OCI-LY7 (cell line): ENCODE results near the gene ADRB1. TPM values are rescaled to one million over a fixed set of nuclear protein-coding genes. Genes with fewer than 3 reads are reported as not detected.

Experiments
- BruUV-seq: library from RNA; stranded (reverse); fragments of 400-500 nt; replicated peaks from 2 replicates; lab custom pipeline; 2021; lab: Mats Ljungman, UMichigan
- CTCF ChIA-PET: fragments of 300-600 bp; sonication (Branson Sonifier 250); formaldehyde crosslinking; loops from one replicate; lab custom pipeline; 2022; ENCODE audit warnings: antibody characterized with exemption; ENCODE audit not compliant: unreplicated experiment; lab: Charles Lee
- POLR2A ChIA-PET: fragments of 300-600 bp; sonication (Branson Sonifier 250); formaldehyde crosslinking; loops from one replicate; lab custom pipeline; 2022; ENCODE audit warnings: antibody characterized with exemption; lab: Charles Lee
- DNase-seq: peaks from one replicate; pipeline ENCODE4 v3.0.0-alpha.2; 2015; ENCODE audit warnings: low spot score
- H2AFZ ChIP-seq: fragments of 200-600 bp; sonication (generic), shearing (Covaris generic); 2 replicates; pipeline ENCODE4 v1.6.1; 2014; ENCODE audit warnings: mild to moderate bottlenecking, antibody characterized with exemption, low read length, moderate library complexity
- H3K27ac ChIP-seq: fragments of 200-600 bp; sonication (generic); 2 replicates; pipeline ENCODE4 v1.5.1; 2014; ENCODE audit warnings: mixed run types, low read depth, mild to moderate bottlenecking, moderate library complexity, low read length, inconsistent platforms; ENCODE audit not compliant: poor library complexity, severe bottlenecking
- H3K36me3 ChIP-seq: fragments of 200-600 bp; sonication (generic); 2 replicates; pipeline ENCODE4 v1.6.1; 2014; ENCODE audit warnings: mild to moderate bottlenecking, antibody characterized with exemption, low read length, moderate library complexity, mixed read lengths; ENCODE audit not compliant: insufficient read depth
- H3K4me1 ChIP-seq: fragments of 200-600 bp; sonication (generic); 2 replicates; pipeline ENCODE4 v1.5.1; 2014; ENCODE audit warnings: mild to moderate bottlenecking, low read length; ENCODE audit not compliant: insufficient read depth, poor library complexity, severe bottlenecking
- H3K4me2 ChIP-seq: fragments of 200-600 bp; sonication (generic); 2 replicates; pipeline ENCODE4 v1.6.1; 2014; ENCODE audit warnings: mild to moderate bottlenecking, low read length
- H3K4me3 ChIP-seq: fragments of 200-600 bp; sonication (generic); 2 replicates; pipeline ENCODE4 v1.5.1; 2014; ENCODE audit warnings: mild to moderate bottlenecking, low read depth, low read length; ENCODE audit not compliant: poor library complexity, severe bottlenecking
- H3K79me2 ChIP-seq: fragments of 200-600 bp; sonication (generic); 2 replicates; pipeline ENCODE4 v1.6.1; 2016; ENCODE audit warnings: low read depth, mild to moderate bottlenecking, low read length, moderate library complexity, mixed read lengths; ENCODE audit not compliant: insufficient read depth
- H3K9me2 ChIP-seq: fragments of 200-600 bp; sonication (generic); 2 replicates; pipeline ENCODE4 v1.6.1; 2016; ENCODE audit warnings: mild to moderate bottlenecking, low read length, mixed read lengths; ENCODE audit not compliant: insufficient read depth
- H3K9me3 ChIP-seq: fragments of 200-600 bp; sonication (generic); 2 replicates; pipeline ENCODE4 v1.6.1; 2014; ENCODE audit warnings: mild to moderate bottlenecking, mixed run types, low read length, mixed read lengths
- H4K20me1 ChIP-seq: fragments of 200-600 bp; sonication (generic); 2 replicates; pipeline ENCODE4 v1.6.1; 2014; ENCODE audit warnings: mild to moderate bottlenecking, antibody characterized with exemption, low read length, moderate library complexity, mixed read lengths; ENCODE audit not compliant: insufficient read depth
- CTCF ChIP-seq: fragments of 200-600 bp; sonication (generic); conservative IDR thresholded peaks from 2 replicates; pipeline ENCODE4 v1.5.1; 2014; ENCODE audit warnings: mild to moderate bottlenecking, antibody characterized with exemption, low read length, moderate library complexity, mixed read lengths
- EZH2phosphoT487 ChIP-seq: fragments of 200-600 bp; sonication (generic); IDR thresholded peaks from 2 replicates; pipeline ENCODE4 v1.6.1; 2018; ENCODE audit warnings: low read depth, borderline replicate concordance, mild to moderate bottlenecking, mixed run types, antibody characterized with exemption, low read length, moderate library complexity, mixed read lengths
- intact Hi-C: fragments of 100-400 bp; cut with micrococcal nuclease; formaldehyde crosslinking; loops from one replicate; pipeline ENCODE4 v1.10.0; 2022; ENCODE audit not compliant: unreplicated experiment
- total RNA-seq, 2 experiments: library from RNA; depleted of rRNA in 1 of 2; stranded (reverse); fragments of >200 nt in 1 of 2; shearing (Covaris generic) in 1 of 2; gene quantifications; 2 replicates each; pipeline ENCODE4 v1.2.3, GENCODE V29; 2014 to 2022

ADRB1 gene
- total RNA-seq, 2 experiments from 2014 or later, result 1.3 to 2.0 TPM

DNA sequence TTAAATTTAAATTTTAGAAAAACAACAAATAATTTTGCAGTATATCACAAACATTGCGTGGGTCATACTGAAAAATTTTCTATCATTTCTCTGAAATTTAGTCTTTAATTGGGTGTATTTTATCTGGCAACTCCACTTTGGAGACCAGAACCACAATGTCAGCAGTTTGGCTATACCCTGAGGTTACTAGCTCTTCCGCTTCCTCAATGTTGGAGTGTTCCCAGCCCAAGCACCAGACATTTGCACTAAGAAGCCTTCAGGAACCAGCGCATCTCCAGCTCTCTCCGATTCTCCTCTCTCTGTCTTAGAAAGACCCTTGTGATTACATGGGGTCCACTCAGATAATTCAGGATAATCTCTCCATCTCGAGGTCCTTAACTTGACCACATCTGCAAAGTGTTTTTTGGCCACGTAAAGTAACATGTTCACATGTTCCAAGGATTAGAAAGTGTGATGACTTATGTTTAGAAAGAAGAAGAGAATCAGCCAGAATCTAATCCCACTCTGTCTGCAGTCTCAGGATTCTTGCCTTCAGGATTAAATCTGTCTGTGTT is 43.1 kb upstream of the ADRB1 start:
- CTCF ChIA-PET, result no interaction called here
- no peak for TF ChIP-seq CTCF
- no peak for TF ChIP-seq EZH2phosphoT487
- POLR2A ChIA-PET, result interaction anchor here (0.6 to 1.4 kb wide), 3 partner anchors 24 to 41 kb away, joined by 3 to 4 read pairs (median 4); no protein-coding TSS in a partner anchor
- no peaks in the 10 kb centered on the region for H3K4me1 ChIP-seq
- intact Hi-C loops, result no loop called here
- no peak overlapping the region for H3K4me2 ChIP-seq
- no peaks in the 10 kb centered on the region for H4K20me1 ChIP-seq
- DNase-seq, result no peak
- no peak overlapping the region for H3K27ac ChIP-seq
- no peaks in the 10 kb centered on the region for H3K79me2 ChIP-seq
- H2AFZ ChIP-seq, result no peak overlapping the region
- BruUV-seq, result no TSS peak
- H3K36me3 ChIP-seq, result no peaks in the 10 kb centered on the region
- H3K4me3 ChIP-seq, result no peak overlapping the region
- no peaks in the 10 kb centered on the region for H3K9me2 ChIP-seq
- H3K9me3 ChIP-seq, result no peaks in the 10 kb centered on the region

DNA sequence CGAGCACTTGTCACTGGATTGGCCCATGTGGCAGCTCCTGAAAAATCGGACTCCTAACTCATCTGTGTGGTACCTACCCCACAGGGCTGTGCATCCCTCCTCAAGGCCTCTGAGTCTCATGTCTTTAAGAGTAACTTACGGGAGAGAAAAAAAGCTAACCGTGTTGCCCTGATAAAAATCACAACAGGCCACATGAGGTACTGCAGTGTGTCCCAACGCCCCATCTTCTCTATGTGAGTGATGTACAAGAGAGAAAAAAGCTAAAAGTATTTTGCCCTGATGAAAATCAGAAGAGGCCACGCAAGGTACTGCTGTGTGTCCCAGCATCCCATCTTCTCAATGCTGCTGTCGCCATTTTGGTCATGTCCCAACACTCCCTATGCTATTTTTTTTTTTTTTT is 41.2 kb upstream of the ADRB1 start:
- H3K4me1 ChIP-seq, result no peaks in the 10 kb centered on the region
- ChIA-PET POLR2A (no interaction called here), CTCF (no interaction called here)
- H3K4me2 ChIP-seq, result no peak overlapping the region
- intact Hi-C loops, result no loop called here
- no peaks in the 10 kb centered on the region for H3K9me3 ChIP-seq
- no peaks in the 10 kb centered on the region for H3K79me2 ChIP-seq
- no peak overlapping the region for H3K4me3 ChIP-seq
- peak; percentile 21 for DNase-seq
- TF ChIP-seq CTCF (peak; percentile 41; the same call in 1 of the 2 replicates), EZH2phosphoT487 (no peak)
- no peaks in the 10 kb centered on the region for H3K9me2 ChIP-seq
- no peaks in the 10 kb centered on the region for H4K20me1 ChIP-seq
- no peak overlapping the region for H3K27ac ChIP-seq
- no TSS peak for BruUV-seq
- no peak overlapping the region for H2AFZ ChIP-seq
- no peaks in the 10 kb centered on the region for H3K36me3 ChIP-seq

- intact Hi-C loops, result no loop called here
- no peak for TF ChIP-seq EZH2phosphoT487
- no peak for TF ChIP-seq CTCF
- DNase-seq, result no peak
These were observed 40.3 kb upstream of the ADRB1 start for GRCh38 chr10:114003161-114003941.

More at GRCh38 chr10:114003161-114003941, 40.3 kb upstream of the ADRB1 start:
- no peaks in the 10 kb centered on the region for H3K4me1 ChIP-seq
- H3K79me2 ChIP-seq, result no peaks in the 10 kb centered on the region
- no peak overlapping the region for H3K27ac ChIP-seq
- POLR2A ChIA-PET, result no interaction called here
- CTCF ChIA-PET, result no interaction called here
- H2AFZ ChIP-seq, result no peak overlapping the region
- no peak overlapping the region for H3K4me2 ChIP-seq
- no peaks in the 10 kb centered on the region for H3K9me3 ChIP-seq
- H3K4me3 ChIP-seq, result no peak overlapping the region
- no TSS peak for BruUV-seq
- H3K9me2 ChIP-seq, result no peaks in the 10 kb centered on the region
- no peaks in the 10 kb centered on the region for H4K20me1 ChIP-seq
- H3K36me3 ChIP-seq, result no peaks in the 10 kb centered on the region
